GM21786 (cell line): ENCODE data around the gene METAP1.
"Not testable (repeated sequence)": the region's sequence is repeated elsewhere in the genome, so short reads cannot be mapped to it uniquely, and the experiment has no call there.

Source experiments
- ATAC-seq: cut with Tn5 transposase; IDR thresholded peaks from one replicate; pipeline ENCODE4 v1.9.1; 2021; ENCODE audit not compliant: unreplicated experiment

Gene METAP1

DNA sequence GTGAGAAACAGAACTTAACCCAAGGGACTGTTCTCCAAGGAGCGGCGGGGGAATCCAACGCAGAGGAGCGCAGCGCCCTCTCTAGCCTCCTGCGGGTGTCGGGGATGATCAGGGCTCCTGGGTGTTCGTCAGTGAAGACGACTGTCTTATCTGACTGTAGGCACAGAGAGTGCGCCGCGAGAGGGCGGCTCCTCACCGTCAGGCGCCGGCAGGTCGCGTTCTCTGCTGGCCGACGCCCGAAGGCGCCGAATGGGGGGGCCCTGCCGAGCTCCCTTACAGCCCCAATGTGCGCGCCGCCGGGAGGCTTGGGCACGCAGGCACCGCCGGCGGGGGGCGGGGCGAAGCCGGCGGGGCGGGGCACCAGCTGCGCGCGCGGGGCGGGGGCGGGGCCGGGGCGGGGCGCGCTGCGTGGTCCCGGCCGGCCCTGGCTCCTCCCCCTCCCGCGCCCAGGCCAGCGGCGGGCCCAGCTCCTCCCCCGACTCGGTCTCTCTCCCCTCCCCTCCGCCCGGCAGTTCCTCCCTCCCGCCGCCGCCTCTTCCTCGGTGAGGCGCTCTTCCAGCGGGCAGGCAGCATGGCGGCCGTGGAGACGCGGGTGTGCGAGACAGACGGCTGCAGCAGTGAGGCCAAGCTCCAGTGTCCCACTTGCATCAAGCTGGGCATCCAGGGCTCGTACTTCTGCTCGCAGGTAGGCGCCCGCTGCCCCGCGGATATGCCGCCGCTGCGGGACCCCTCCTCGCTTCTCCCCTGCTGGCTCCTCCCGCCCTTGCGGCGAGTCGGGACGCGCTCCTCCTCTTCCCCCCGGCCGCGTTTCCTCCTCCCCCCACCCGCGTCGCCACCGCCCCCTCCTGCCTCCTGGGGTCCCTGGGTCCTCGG lies at the start of gene METAP1:
Gene METAP1, plus strand, starts transcription at position 539 of the 873 bp plus-strand sequence. Its CDS starts 33 bp downstream, at position 572.
- peak; percentile 90 for ATAC-seq

DNA sequence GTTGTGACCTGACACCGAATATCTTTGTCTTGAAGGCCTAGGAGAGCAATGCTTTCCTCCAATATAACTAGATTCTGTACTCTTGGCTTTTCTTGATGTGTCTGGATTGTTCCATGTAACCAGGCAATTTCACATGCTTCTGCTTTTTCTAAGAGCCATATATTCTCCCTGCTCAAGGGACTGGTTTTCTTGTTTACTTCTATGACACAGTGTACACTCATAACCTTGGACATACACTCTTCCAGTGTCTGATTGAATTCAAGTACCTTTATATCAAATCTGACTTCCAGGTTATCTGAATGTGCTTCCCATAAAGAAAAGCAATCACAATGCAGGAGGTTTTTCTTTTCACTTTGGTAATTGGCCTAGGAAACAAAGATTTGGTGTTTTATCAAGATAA lies 49.2 kb upstream of the METAP1 start:
- no peak for ATAC-seq

DNA sequence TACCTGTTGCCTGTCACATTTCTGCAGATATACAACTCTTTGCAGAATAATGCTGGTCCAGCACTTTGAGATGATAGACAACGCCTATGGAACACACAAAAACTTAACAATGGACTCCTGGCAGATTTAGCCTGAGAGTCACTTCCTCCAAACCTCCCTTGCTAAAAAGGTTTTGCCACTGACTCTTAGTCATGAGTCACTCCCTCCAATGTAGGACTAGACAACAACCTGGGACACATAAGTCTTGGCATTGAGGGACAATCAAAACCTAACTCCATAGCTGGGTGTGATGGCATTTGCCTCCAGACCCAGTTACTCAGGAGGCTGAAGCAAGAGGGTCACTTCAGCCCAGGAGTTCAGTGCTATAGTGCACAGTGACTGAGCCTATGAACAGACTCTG lies 44.6 kb upstream of the METAP1 start:
- ATAC-seq: no peak

DNA sequence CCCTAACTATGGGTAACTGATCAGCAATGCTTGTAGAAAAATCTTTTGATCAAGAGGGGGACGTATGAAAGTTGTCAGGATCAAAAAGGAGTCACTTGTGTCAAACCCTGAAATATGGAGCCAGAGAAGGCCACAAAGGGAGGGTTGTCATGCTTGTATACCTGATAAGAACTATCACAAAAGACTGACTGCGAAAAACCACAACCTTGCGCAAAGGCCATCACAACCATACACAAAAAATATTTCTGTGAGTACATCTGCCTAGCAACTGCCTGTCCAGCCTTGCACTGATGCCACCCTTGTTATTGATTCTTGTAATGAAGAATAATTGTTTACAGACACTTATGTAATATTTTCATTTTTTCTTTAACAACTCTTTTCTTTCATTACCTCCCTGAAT lies 43.8 kb upstream of the METAP1 start:
- ATAC-seq: no peak

DNA sequence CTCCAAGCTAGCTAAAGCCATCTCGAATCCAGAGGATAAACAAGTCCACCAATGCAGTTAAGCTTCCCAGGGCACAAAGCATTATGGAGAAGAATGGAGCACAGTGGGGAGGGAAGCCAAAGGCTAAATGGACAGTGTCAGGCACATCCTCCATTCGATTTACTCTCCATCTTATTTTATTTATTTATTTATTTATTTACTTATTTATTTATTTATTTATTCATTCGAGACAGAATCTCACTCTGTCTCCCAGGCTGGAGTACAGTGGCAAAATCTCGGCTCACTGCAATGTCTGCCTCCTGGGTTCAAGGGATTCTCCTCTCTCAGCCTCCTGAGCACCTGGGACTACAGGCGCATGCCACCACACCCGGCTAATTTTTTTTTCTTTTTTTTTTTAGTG lies 40.3 kb upstream of the METAP1 start:
- no peak for ATAC-seq

DNA sequence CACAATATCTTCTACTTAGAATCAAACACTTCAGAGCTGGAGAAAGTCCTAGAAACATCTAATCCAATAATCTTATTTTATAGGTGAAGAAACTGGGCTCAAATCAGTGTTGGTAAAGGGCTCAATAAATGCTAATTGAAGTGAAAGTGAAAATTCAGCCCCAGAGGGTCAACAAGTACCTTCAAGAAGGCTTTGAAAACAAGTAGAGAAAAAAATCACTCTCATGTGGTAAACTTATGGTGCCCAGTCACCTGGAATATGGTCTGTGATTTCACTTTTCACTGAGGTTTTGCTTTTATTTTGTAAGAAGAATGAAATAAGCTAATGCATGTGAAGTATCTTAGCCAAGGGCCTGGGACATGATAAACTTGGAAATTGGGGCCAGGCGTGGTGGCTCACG lies 37.5 kb upstream of the METAP1 start:
- ATAC-seq: peak; percentile 43

DNA sequence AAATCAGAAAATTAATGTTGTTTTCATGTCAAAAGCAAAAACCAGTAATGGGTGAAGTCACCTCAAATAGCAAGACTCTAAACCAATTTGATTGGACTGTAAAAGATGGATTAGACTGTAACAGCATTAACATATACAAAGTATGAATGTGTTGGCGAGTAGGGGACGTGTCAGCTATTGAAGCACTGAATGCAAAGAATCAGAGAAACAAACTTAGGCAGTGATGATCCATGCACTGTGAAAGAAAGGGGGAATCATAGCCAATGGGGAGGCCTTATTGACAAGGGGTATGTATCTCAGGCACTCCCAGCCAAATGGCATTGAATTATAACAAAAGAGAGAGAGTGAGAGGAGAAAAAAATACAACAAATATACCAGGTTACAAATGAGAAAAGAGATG lies 36.1 kb upstream of the METAP1 start:
- ATAC-seq: no peak

DNA sequence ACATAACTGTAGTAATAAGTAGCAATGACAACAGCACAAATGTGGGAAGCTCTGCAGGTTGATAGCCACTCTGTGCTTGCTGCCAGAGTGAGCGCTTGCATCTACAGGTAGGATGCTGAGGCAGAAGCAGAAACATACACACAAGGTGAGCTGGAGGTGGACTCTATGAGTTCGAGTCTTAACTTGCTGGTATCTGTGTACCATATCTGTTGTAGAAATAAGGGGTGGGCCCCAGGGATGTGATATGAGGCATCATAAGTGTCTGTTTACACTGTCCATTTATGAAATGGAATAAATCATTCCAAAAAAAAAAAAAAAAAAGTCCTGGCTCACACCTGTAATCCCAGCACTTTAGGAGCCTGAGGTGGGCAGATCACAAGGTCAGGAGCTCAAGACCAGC lies 33.8 kb upstream of the METAP1 start:
- no peak for ATAC-seq

DNA sequence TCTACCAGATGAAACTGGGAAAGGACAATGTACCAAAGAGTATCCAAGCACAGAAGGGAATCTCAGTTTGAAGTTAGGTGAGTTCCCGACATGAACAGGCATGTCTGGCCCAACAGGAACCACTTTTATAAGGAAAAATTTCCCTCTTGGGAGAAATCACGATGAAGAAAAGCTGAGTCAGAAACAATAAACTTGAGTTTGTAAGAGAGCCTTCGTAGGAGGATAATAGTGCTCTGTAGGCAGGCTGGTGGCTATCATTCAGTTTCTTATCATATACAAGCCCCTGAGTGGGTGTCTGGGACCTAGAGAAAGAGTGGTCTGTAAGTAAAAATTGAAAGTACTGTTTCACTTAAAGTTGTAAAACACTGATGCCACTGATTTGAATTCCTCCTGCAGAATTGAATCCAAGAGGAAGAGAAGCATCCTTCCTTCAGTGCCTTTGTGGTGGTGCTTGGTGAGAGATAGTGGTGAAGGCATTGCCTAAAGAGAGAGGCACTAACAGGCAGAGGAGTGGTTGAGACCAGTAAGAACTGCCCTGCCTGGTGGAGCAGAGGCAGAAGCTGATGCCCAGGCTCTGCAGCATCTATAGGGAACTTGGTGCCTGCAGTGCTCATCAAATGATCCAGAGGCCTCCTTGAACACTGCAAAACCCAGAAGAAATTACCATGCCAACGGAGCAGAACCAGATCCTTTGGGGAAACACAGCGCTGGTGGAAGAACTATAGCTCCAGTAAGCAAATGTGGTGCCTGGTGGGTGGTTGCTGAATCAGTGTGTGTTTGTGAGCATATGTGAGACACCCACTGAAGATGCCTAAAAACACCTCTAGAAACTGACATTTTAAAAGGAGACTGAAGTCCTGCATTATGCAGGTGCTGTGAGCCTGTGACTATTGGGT lies 31.7 kb upstream of the METAP1 start:
- no peak for ATAC-seq

DNA sequence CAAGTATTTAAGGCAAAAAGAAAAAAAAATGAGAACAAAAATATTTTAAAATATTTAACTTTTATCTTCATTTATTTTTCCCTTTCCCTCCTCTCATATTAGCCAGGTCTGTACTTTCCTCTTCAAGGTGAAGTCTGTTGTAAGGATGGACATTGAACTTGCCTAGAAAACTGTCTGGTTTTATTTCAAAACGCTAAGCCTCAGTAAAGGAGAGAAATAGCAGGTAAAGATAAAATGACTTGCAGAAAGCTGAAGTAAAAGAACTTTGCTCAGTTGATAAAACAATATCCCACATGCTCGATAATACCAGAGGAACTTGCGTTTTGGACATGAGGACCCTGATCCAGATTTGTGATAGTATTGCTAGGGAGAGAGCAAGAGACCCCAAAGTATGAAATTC lies 28.6 kb upstream of the METAP1 start:
- ATAC-seq: no peak

DNA sequence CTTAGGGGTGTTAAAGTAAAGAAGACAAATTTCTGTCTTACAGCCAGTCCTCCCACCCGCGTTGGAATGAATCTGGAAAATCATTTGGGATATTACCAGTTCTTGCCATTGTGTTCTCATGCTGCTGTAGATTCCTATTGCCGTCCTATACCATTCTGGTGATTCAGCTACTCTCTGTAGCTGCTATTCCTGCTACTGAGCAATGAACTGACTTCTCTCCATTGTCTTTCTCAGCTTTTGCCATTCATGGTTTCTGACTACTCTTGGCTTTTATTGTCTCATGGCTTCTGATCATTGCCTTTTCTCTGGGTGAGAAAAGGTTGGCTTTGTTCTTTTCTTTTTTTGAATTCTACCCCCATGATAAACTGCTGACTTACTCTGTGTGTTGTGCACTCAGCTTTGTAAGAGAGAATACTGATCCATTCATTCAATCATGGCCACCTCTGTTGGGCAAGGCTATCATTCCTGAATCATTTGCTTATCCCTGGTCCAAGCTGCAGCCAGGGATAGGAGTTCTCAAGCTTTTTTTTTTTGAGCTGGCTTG lies 27.7 kb upstream of the METAP1 start:
- no peak for ATAC-seq

DNA sequence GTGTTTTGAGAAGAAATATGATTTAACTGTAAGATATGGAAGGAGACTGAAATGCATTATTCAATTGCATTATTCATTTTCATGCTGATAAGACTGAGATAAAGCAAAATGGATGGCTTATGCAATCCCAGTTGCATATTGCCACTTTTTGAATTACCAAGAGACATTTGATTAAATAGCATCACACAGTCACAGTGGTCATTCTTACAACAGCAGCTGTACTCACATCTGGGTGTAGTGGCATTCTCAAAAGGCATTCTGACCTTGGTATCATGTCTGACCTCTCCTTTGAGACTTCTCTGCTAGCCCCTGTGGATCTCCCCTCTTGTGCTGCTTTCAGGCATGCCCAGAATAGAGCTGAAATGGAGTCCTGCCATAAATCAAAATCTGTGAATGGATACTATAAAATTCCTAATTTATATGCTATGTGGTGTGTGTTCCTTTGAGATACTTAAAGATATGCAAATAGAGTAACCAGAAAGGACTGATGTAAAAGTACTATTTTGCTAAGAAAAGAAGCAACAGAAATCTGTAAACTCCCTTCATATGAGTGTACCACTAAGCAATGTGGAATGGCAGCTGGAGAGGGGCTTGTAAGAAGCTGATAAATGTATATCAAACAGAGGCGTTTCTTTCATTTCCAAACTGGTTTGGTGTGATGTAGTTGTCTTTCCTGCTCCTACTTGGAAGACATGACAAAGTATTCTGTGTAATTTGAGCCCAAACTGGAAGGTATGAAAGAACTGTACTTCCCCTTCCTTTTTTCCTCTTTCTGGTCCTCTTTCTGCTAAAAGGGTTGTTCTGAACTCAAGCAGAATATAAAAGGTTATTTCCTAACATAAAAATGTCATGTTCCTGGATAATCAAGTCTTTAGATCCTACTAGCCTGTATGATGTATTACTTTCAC lies 25.4 kb upstream of the METAP1 start:
- ATAC-seq: no peak

DNA sequence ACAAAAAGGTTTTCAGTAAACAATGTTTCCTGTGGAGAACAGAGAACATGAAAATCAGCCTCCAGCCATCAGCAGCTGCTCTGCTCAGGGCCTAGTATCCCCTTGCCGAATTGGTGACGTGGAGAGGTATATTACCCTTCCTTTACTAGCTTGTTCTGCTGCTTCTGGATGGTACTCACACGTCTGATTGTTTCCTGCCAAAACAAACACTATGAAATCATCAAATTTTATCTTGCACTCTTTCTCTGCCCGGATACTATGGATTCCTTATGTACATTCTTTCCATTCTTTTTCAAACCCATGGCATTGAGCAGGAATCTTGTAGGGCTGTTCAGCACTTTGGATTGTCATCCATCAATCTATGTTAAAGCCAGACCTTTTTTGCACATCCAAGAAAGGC lies 18.8 kb upstream of the METAP1 start:
- ATAC-seq: no peak

DNA sequence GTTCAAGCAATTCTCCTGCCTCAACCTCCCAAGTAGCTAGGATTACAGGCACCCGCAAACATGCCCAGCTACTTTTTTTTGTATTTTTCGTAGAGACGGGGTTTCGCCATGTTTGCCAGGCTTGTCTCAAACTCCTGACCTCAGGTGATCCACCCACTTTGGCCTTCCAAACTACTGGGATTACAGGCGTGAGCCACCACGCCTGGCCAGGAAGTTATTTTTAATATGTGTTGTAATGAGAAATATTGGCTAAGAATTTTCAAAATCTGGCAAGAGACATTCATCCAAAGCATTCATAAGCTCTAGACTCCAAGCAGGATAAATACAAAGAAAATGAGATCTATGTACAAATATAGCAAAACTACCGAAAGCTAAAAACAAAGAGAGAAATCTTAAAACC lies 18.0 kb upstream of the METAP1 start:
- ATAC-seq: no peak

DNA sequence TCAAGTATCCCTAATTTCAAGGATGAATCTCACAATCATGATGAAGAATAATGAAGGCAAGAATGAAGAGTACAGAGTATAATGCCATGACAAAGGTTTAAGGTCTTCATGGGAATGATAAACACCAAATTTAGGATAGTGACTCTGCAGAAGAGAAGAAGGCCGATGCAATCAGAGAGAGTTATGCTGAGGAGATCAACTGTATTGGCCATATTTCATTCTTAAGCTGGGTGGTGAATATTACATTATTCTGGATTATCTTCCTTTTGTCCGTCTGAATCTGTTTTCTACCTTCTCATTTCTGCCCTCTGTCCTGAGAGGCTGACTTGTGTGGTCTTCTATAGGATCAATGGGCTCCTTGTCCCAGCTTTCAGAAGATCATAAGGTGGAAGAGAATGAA lies 7.8 kb upstream of the METAP1 start:
- ATAC-seq: no peak

DNA sequence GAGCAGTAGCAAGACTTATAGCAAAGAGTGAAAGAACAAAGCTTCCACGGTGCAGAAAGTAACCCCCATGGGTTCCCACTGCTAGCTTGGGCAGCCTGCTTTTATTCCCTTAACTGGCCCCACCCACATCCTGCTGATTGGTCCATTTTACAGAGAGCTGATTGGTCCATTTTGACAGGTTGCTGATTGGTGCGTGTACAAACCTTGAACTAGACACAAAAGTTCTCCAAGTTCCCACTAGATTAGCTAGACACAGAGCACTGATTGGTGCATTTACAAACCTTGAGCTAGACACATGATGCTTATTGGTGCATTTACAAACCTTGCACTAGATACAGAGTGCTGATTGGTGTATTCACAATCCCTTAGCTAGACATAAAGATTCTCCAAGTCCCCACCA lies 2.7 kb upstream of the METAP1 start:
- ATAC-seq: not testable (repeated sequence)

DNA sequence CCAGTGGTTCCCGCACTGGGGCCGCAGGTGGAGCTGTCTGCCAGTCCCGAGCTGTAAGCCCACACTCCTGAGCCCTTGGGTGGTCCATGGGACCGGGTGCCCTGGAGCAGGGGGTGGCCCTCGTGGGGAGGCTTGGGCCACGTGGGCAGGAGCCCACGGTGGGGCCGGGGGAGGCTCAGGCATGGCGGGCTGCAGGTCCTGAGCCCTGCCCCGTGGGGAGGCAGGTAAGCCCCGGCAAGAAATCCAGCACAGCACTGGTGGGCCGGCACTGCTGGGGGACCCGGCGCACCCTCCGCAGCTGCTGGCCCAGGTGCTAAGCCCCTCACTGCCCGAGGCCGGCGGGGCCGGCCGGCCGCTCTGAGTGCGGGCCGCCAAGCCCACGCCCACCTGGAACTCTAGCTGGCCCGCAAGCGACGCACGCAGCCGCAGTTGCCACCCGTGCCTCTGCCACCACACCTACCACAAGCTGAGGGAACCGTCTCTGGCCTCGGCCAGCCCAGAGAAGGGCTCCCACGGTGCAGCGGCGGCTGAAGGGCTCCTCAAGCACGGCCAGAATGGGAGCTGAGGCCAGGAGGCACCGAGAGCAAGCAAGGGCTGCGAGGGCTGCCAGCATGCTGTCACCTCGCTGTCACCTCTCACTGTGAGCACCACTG lies 2.0 kb upstream of the METAP1 start:
- ATAC-seq: no peak

DNA sequence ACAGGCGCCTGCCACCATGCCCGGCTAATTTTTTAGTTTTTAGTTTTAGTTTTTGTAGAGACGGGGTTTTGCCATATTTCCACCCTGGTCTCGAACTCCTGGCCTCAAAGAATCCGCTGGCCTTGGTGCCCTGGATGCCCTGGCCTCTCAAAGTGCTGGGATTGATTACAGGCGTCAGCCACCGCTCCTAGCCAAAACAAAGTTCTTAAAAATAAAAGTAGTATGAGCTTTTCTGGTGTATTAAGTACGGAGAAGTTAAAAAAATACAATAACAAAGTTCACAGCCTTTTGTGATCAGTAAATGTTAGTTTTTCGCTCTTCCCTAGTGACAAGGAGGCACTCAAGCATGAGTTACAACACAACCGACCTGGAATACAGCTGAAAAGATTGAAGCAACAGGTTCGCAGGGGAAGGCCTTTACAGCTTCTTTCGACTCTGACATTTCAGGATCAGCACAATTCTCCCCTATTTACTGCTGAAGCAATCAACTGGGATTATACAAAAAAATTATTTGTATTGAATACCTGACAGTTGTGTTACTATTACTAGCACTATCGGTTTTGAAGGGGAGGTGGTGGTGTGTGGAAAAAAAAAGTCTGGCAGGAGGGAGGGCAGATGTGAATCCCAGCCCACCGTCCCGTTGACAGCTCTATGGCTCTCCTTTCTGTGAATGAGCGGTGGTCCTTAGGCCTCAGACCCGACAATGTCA lies 893 bp upstream of the METAP1 start:
- no peak for ATAC-seq

DNA sequence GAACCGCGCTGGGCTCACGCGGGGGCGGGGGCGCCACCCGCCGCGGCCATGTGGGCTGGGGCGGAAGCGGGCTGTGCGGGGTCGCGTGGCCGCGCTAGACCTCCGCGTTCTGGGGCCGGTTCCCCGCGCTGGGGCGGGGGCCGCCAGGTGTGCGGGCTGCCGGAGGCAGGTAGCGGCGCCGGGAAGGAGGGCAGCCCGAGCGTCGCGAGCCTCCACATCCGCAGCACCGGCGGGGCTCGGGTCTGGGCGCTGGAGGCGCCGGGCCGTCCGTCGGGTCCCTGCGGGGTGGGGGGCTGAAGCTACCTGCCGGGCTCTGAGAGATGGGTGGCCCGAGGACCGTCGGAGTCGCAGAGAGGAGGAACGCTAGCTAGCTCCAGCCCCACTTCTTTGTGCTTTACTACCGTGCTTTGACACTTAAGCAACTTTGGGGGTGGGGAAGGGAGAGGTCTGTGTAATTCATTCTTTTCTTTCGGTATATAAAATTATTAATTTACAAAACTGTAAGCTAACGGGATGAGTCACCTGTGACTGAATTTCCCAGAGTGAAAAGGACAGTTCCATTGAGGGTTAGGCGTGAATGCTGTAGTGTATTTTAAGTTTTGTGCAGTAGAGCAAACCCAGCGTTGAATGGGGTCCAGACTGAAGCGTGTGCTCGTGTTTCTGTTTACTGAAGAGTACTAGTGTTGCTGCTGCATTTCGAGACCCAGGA lies 689 bp downstream of the METAP1 start:
- no peak for ATAC-seq
